ENCODE results near the gene GEMIN8. TPM values are rescaled to one million over a fixed set of nuclear protein-coding genes. Genes with fewer than 3 reads are reported as not detected.

The GEMIN8 gene
- polyA plus RNA-seq, 2 of the 4 experiments (the other 2 are of a cell fraction), result 13.9 to 21.8 TPM

DNA sequence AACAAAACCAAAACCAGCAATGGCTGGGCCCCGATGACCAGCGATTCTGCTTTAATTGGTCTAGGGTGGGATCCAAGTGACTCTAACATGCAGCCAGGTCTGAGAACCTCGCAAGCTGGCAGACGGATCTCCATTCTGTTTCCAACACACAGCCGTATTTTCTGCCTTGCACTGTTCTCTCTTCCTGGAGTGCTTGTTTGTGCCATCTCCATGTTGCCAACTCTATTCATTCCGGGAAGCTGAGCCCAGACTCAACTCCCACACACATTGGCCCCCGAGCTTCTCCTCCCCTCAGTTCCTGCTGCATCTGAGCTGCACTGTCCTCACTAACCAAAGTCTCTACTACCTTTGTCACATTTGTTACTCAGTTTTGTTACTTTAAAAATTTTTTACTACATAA lies 35.6 kb downstream of the GEMIN8 start (continued):
- TF ChIP-seq HMGXB4 (CRISPR knock-in tag; IDR thresholded peaks at IDR 0.05; ENCODE audit: borderline replicate concordance) (no peak), REST (IDR thresholded peaks at IDR 0.05) (no peak)

DNA sequence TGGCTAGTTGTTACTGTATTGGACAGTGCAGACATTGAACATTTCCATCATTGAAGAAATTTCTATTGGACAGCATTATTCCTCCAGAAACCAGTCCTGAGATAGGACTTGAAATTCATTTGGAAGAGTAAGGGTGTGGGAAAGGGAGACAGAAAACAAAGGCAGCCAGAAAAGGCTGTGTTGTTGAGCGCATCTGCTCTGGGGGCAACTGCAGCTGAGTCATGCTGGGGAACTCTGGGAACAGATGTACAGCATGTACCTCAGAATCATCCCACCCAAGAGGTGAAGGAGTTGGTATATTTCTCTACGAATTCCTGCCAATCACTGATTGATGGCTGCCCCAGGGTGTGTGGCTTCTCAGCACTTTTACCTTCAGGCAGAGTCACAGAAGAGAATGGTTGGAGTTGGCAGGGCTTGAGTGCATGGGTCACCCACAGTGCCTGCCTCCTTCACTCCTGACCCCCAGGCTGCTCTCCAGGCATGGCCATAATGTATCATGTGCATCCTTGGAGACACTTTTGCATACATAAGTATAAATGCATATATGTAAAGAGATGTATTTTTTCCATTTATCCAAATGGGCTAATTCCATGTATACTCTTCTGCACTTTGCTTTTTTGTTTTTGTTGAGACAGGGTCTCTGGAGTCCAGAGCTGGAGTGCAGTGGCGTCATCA lies 39.4 kb downstream of the GEMIN8 start:
- FAIRE-seq, result no peak
- H3K9me3 ChIP-seq, result no peaks in the 10 kb centered on the region
- no peaks in the 10 kb centered on the region for H3K4me1 ChIP-seq
- 26% methylated on average over 3 of the region's 3 CpGs for WGBS (ENCODE audit: missing lambda C conversion rate)
- TF ChIP-seq CHD4 (IDR thresholded peaks at IDR 0.05; ENCODE audit: borderline replicate concordance), result no peak
- TF ChIP-seq FOSL2 (IDR thresholded peaks at IDR 0.05), result no peak
- no peak for TF ChIP-seq FOSL2 (CRISPR knock-in tag; IDR thresholded peaks at IDR 0.05)
- TF ChIP-seq CHD2 (IDR thresholded peaks at IDR 0.05; ENCODE audit: low read length, partially characterized antibody), result no peak
- TF ChIP-seq CEBPB (IDR thresholded peaks at IDR 0.05), result no peak
- no peak for TF ChIP-seq RARB (CRISPR knock-in tag; IDR thresholded peaks at IDR 0.05)
- no peak overlapping the region for H3K4me3 ChIP-seq
- DNase-seq (ENCODE audit: low read depth in 1 of 2, low spot score in 1 of 2), result no peak
- no peak for ATAC-seq
- ChIA-PET POLR2A (no interaction called here), CTCF (no interaction called here)
- H3K4me2 ChIP-seq, result no peak overlapping the region
- H3K27ac ChIP-seq, result no peak overlapping the region

DNA sequence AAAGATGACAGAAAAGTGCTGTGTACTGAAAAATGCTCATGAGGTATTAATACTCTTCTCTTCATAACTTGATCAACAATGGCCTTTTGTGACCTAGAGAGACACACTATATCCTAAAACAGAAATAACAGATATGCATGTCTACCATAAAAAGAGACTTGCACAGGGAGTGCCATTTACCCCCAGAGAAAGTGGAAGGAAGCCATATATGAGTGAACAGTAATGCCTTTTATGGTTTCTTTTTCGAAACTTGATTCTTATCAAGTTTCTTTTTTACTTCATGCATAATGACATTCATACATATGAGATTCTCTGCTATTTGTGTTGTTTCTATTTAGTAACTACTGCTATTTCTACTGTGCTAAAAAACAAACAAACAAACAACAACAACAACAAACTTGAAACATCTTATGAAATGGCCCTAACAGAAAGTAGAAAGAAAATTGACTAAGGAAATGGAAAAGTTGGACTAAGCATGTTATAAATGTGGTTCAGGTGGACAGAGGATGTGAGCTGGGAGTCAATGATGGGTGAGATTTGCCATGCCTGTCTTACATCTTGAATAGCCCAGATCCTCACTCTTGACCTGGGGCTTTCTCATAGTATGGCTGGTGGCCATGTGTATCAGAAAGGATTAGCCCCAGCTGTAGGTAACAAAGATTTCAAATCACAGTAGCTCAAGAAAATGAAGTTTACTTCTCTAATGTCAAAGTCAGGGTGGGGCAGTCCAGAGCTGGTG lies 43.8 kb downstream of the GEMIN8 start:
- ChIA-PET POLR2A (no interaction called here), CTCF (no interaction called here)
- Histone ChIP-seq H3K4me2 (no peak overlapping the region), H3K4me3 (no peak overlapping the region), H3K4me1 (no peaks in the 10 kb centered on the region), H3K27ac (no peak overlapping the region), H3K9me3 (no peaks in the 10 kb centered on the region)
- 7% methylated on average over 1 of the region's 1 CpG for WGBS (ENCODE audit: missing lambda C conversion rate)
- TF ChIP-seq RAD21 (conservative IDR thresholded peaks at IDR 0.05 in 1 of 2, IDR thresholded peaks at IDR 0.05 in 1 of 2) (no peak), EHF (CRISPR knock-in tag; IDR thresholded peaks at IDR 0.05) (no peak), HOXB13 (CRISPR knock-in tag; IDR thresholded peaks at IDR 0.05; ENCODE audit: low read depth) (no peak), USF2 (IDR thresholded peaks at IDR 0.05) (no peak), CBX2 (IDR thresholded peaks at IDR 0.05; ENCODE audit: borderline replicate concordance, low read depth) (no peak), FOXS1 (CRISPR knock-in tag; IDR thresholded peaks at IDR 0.05) (no peak), JUN (IDR thresholded peaks at IDR 0.05) (no peak), SMC3 (IDR thresholded peaks at IDR 0.05) (no peak), ZNF302 (CRISPR knock-in tag; IDR thresholded peaks at IDR 0.05) (no peak), GATA3 (IDR thresholded peaks at IDR 0.05; ENCODE audit: borderline replicate concordance) (no peak), CBX8 (IDR thresholded peaks at IDR 0.05) (no peak)
- TF ChIP-seq, protein P1, sequence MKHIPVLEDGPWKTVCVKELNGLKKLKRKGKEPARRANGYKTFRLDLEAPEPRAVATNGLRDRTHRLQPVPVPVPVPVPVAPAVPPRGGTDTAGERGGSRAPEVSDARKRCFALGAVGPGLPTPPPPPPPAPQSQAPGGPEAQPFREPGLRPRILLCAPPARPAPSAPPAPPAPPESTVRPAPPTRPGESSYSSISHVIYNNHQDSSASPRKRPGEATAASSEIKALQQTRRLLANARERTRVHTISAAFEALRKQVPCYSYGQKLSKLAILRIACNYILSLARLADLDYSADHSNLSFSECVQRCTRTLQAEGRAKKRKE (CRISPR knock-in tag; IDR thresholded peaks at IDR 0.05; ENCODE audit: low read depth), result no peak
- ATAC-seq (no peak), FAIRE-seq (peak; percentile 23), DNase-seq (ENCODE audit: low read depth in 1 of 2, low spot score in 1 of 2) (no peak)
